ENCODE results near the gene SNX27.
"Not testable (repeated sequence)": the region's sequence is repeated elsewhere in the genome, so short reads cannot be mapped to it uniquely, and the experiment has no call there.

Gene SNX27

DNA sequence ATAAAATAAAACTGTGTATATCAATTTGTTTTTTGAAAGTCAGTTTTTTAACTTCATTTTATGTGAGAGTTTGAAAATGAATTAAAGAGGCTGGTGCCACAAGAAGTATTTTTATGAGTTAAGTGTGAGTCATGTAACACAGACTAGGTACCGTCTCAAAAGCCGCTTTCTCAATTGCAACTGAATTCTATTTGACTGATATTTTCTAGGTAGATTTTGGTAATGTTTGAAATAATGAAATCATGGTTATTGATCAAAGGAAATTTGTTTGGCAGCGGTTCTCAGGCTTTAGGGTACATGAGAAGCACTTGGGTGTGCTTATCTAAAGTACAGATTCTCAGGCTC is 4.6 kb downstream of the SNX27 start:
- no peak overlapping the region for H3K4me3 ChIP-seq (IDR thresholded peaks at IDR 0.05; ENCODE audit: insufficient read depth, low read depth, low read length)
- peaks cover 76% of the 10 kb centered on the region; the same call in 1 of the 2 replicates for H3K79me2 ChIP-seq (ENCODE audit: insufficient read depth, low read depth)
- H3K36me3 ChIP-seq (ENCODE audit: insufficient read depth): no peaks in the 10 kb centered on the region
- H3K27ac ChIP-seq: no peak overlapping the region
- no peak overlapping the region for H3K4me2 ChIP-seq
- H3K27me3 ChIP-seq (ENCODE audit: insufficient read depth, low read depth): no peaks in the 10 kb centered on the region
- H2AFZ ChIP-seq (ENCODE audit: low read depth): no peak overlapping the region
- TF ChIP-seq, protein P1, sequence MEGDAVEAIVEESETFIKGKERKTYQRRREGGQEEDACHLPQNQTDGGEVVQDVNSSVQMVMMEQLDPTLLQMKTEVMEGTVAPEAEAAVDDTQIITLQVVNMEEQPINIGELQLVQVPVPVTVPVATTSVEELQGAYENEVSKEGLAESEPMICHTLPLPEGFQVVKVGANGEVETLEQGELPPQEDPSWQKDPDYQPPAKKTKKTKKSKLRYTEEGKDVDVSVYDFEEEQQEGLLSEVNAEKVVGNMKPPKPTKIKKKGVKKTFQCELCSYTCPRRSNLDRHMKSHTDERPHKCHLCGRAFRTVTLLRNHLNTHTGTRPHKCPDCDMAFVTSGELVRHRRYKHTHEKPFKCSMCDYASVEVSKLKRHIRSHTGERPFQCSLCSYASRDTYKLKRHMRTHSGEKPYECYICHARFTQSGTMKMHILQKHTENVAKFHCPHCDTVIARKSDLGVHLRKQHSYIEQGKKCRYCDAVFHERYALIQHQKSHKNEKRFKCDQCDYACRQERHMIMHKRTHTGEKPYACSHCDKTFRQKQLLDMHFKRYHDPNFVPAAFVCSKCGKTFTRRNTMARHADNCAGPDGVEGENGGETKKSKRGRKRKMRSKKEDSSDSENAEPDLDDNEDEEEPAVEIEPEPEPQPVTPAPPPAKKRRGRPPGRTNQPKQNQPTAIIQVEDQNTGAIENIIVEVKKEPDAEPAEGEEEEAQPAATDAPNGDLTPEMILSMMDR (conservative IDR thresholded peaks at IDR 0.05; ENCODE audit: low read depth, low read length): no peak
- H3K4me1 ChIP-seq (ENCODE audit: low read depth, poor library complexity, severe bottlenecking): peaks cover 60% of the 10 kb centered on the region
- H4K20me1 ChIP-seq (ENCODE audit: insufficient read depth): no peaks in the 10 kb centered on the region
- no peak overlapping the region for H3K9ac ChIP-seq

DNA sequence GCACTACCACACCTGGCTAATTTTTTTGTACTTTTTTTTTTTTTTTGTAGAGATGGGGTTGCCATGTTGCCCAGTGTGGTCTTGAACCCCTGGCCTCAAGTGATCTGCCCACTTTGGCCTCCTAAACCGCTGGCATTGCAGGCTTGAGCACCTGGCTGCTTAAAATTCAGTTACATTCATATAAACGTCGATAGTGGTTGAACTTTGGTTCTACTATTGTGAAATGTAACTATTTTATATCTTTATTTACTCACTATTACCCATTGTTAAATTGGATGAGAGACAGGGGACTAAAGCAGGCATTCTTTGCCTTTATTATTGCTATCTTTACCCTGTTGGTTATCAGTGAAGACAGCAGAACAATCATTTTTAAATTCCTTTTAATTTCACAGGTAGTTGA is 6.2 kb downstream of the SNX27 start:
- Histone ChIP-seq H2AFZ (ENCODE audit: low read depth) (no peak overlapping the region), H3K36me3 (ENCODE audit: insufficient read depth) (no peaks in the 10 kb centered on the region), H3K4me3 (IDR thresholded peaks at IDR 0.05; ENCODE audit: insufficient read depth, low read depth, low read length) (no peak overlapping the region), H3K27me3 (ENCODE audit: insufficient read depth, low read depth) (no peaks in the 10 kb centered on the region), H3K9ac (no peak overlapping the region), H3K27ac (no peak overlapping the region), H3K79me2 (ENCODE audit: insufficient read depth, low read depth) (peaks cover 81% of the 10 kb centered on the region; the same call in 1 of the 2 replicates), H3K4me1 (ENCODE audit: low read depth, poor library complexity, severe bottlenecking) (peaks cover 66% of the 10 kb centered on the region), H4K20me1 (ENCODE audit: insufficient read depth) (no peaks in the 10 kb centered on the region), H3K4me2 (no peak overlapping the region)
- TF ChIP-seq, protein P1 (conservative IDR thresholded peaks at IDR 0.05; ENCODE audit: low read depth, low read length): no peak

DNA sequence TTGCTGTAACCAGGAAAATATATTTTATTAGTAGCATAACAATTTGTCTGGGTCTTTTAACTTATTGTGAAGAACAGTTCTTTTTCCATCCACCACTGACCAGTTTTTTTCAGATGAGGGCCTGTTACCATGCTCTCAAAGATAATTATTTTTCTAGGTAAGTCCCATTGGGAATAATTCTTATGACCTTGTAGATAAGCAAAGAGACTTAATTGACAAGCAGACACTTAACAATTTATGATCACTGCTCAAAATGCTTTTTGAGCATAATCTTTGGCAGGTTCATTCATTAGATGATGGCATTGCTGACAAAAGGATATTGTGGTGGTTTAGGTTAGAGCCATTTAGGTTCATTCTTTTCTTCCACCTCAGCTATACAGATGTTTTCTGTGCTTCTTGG is 6.6 kb downstream of the SNX27 start:
- Histone ChIP-seq H3K4me2 (no peak overlapping the region), H3K79me2 (ENCODE audit: insufficient read depth, low read depth) (peaks cover 81% of the 10 kb centered on the region; the same call in 1 of the 2 replicates)

DNA sequence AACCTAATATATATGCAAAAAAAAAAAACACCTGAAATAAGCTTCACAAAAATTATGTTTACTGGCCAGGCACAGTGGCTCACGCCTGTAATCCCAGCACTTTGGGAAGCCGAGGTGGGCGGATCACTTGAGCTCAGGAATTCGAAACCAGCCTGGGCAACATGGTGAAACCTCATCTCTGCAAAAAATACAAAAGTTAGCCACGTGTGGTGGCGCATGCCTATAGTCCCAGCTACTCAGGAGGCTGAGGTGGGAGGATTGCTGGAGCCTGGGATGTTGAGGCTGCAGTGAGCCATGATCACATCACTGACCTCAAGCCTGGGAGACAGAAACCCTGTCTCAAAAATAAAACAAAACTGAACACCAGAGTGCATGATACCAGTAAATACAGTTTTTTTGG is 7.1 kb downstream of the SNX27 start:
- H3K4me3 ChIP-seq (IDR thresholded peaks at IDR 0.05; ENCODE audit: insufficient read depth, low read depth, low read length); H2AFZ ChIP-seq (ENCODE audit: low read depth); H3K4me2 ChIP-seq; H3K27me3 ChIP-seq (ENCODE audit: insufficient read depth, low read depth); H3K9ac ChIP-seq; H3K36me3 ChIP-seq (ENCODE audit: insufficient read depth); H3K27ac ChIP-seq; H4K20me1 ChIP-seq (ENCODE audit: insufficient read depth): not testable (repeated sequence)
- Histone ChIP-seq H3K79me2 (ENCODE audit: insufficient read depth, low read depth) (peaks cover 78% of the 10 kb centered on the region; the same call in 1 of the 2 replicates), H3K4me1 (ENCODE audit: low read depth, poor library complexity, severe bottlenecking) (peaks cover 56% of the 10 kb centered on the region)

More for the DNA sequence above, 6.6 kb downstream of the SNX27 start:
- no peak overlapping the region for H3K27ac ChIP-seq
- H2AFZ ChIP-seq (ENCODE audit: low read depth): no peak overlapping the region
- H4K20me1 ChIP-seq (ENCODE audit: insufficient read depth): no peaks in the 10 kb centered on the region
- no peaks in the 10 kb centered on the region for H3K36me3 ChIP-seq (ENCODE audit: insufficient read depth)
- no peaks in the 10 kb centered on the region for H3K27me3 ChIP-seq (ENCODE audit: insufficient read depth, low read depth)
- H3K9ac ChIP-seq: no peak overlapping the region
- no peak overlapping the region for H3K4me3 ChIP-seq (IDR thresholded peaks at IDR 0.05; ENCODE audit: insufficient read depth, low read depth, low read length)
- TF ChIP-seq, protein P1 (conservative IDR thresholded peaks at IDR 0.05; ENCODE audit: low read depth, low read length): no peak
- H3K4me1 ChIP-seq (ENCODE audit: low read depth, poor library complexity, severe bottlenecking): peaks cover 61% of the 10 kb centered on the region

DNA sequence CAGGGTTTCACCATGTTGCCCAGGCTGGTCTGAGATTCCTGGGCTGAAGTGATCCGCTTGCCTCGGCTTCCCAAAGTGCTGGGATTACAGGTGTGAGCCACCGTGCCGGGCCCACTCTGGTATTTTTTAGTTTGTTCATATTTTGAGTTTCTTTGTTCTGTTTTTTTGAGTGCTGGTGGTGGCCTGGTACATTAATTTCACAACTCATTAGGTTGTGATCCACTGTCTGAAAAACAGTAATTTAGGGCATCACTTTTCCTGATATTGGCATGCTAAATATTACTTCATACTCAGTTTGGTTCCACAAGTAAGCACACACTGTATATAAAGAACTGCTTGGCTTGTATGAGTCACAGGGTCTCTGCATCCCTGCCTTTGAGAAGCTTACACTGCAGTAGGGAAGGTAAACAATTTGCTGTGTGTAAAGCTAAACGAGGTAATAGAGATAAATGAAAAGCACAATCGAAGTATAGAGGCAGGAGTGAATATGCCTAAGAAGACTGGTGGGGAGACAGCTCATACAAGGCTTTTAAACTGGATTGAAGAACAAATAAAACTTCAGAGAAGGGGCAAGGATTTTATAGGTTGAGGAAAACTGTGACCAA is 7.7 kb downstream of the SNX27 start:
- H2AFZ ChIP-seq (ENCODE audit: low read depth): no peak overlapping the region
- TF ChIP-seq, protein P1 (conservative IDR thresholded peaks at IDR 0.05; ENCODE audit: low read depth, low read length): no peak
- H3K79me2 ChIP-seq (ENCODE audit: insufficient read depth, low read depth): peaks cover 74% of the 10 kb centered on the region; the same call in 1 of the 2 replicates
- H3K4me3 ChIP-seq (IDR thresholded peaks at IDR 0.05; ENCODE audit: insufficient read depth, low read depth, low read length): no peak overlapping the region
- no peak overlapping the region for H3K27ac ChIP-seq
- no peaks in the 10 kb centered on the region for H3K27me3 ChIP-seq (ENCODE audit: insufficient read depth, low read depth)
- H3K4me1 ChIP-seq (ENCODE audit: low read depth, poor library complexity, severe bottlenecking): peaks cover 50% of the 10 kb centered on the region
- H3K4me2 ChIP-seq: no peak overlapping the region
- no peaks in the 10 kb centered on the region for H3K36me3 ChIP-seq (ENCODE audit: insufficient read depth)
- no peak overlapping the region for H3K9ac ChIP-seq
- H4K20me1 ChIP-seq (ENCODE audit: insufficient read depth): no peaks in the 10 kb centered on the region
